ENCODE measurements around the gene TBX2.

TBX2 gene

GRCh38 chr17:61369751-61370150 is 29.9 kb upstream of the TBX2 start:
- DNase-seq: no peak

- DNase-seq: no peak
Observed at GRCh38 chr17:61371179-61371578, 28.5 kb upstream of the TBX2 start.

DNA sequence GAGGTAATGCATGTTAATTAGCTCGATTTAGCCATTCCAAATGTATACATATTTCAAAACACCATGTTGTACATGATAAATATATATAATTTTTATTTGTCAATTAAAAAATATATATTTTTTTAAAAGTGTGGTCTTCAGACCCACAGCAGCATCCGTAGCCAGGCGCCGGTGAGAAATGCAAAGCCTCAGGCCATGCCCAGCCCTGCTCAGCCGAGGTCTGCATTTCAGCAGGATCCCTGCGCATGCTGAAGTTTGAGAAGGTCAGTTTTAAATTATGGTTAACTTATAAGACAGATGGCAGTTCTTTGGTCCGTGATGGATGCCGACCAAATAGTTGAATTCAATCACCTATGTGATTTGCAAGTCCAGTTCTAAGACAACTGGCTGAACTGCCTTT is 28.0 kb upstream of the TBX2 start:
- no peak for DNase-seq

DNA sequence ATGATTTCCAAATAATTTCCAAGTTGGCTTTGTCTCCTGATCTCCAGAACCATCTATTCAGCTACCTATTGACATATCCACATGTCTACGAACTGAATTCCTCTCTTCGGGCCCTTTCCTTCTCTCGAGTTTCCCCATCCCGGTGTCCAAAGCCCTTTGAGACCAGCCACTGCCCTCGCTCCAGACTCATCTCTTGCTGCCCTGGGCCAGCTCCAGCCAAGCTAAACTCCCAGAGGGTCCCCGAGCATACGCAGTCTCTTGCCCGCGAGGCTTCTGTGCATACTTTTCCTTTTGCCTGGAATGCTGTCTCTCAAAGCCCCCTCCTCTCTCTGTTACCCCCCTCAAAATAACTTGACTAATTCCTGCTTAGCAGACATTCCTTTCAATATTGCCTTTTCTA is 27.2 kb upstream of the TBX2 start:
- DNase-seq: no peak

GRCh38 chr17:61376931-61377838 is 22.5 kb upstream of the TBX2 start:
- no peak for DNase-seq

GRCh38 chr17:61378658-61379456 is 20.8 kb upstream of the TBX2 start:
- DNase-seq: no peak

DNA sequence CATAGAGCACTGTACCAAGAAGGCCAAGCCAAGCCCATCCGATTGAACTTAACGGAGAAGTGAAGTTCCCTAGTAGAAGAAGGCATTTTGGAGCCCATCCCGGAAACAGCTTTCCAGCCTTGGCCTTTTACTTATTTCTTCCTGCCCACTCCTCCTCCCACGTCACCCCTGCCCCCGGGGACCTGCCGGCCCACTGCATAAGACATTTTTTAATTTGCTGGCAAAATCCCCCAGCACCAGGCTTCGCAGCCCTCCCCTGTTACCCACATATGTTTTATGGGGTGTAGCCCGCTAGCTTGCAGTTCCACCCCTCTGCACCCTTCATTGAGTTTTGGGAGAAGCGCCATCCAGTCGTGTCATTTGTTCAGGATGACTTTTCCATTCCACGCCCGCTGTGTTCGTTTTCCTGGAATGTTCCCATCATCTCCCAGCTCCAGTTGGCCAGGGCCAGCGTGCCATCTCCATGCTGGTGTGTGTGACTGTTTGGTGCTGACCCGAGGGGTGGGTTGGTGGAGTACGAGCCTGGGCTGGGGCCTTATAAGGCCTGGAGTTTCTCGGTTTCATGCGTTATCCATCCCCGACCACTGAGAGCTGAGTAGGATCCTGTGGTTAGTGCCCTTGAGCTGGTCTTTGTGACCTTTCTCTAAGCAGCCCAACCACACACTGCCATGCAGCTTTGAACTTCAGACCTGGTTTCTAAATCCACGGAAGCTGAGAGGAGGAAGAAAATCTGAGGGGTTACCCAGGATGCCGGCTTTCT is 20.0 kb upstream of the TBX2 start:
- no peak for DNase-seq

- DNase-seq: no peak
Observed at GRCh38 chr17:61380217-61380835, 19.3 kb upstream of the TBX2 start.

- no peak for DNase-seq
Observed at GRCh38 chr17:61380836-61381525, 18.7 kb upstream of the TBX2 start.

GRCh38 chr17:61381537-61381936 is 18.1 kb upstream of the TBX2 start:
- no peak for DNase-seq

DNA sequence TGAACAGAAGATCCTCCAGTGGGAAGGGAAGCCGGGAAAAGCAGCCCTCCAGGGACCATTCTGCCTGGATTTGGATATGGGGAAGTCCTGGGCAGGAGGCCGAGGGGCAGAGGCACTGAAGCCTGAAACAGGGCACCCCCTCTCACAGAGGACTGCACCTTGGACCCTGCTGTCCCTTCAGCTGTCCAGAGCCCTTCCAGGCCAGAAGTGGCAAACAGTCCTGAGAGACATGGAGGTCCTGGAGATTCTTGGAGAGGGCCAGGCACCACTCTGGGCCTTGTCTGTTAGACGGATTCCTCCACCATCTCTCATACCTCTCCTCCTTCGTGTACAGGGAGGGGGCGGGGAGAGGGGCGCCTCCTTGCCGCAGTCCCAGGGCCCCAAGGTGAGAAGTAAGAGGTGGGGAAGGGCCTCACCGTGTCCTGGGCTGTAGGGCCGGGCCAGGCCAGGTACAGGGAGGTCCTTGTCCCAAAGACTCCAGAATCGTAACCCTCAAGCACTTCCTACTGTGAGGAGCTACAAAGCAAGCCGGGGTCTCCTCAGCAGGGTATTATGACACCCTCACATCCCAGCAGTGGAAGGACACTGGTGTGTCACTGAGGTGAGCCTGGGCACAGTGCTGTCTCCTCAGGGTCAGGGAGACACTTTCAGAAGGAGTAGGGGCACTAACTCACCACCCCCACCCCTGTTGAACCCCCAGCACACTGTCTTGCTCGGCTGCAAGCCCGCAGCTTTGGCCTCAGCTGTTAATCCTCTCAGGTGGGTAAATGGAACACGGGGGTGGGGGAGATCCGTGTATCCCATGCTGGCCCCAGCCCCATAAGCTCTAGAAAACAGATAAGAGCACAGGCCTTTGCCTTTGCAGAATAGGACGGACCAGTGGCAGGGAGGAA is 16.6 kb upstream of the TBX2 start:
- no peak for DNase-seq

DNA sequence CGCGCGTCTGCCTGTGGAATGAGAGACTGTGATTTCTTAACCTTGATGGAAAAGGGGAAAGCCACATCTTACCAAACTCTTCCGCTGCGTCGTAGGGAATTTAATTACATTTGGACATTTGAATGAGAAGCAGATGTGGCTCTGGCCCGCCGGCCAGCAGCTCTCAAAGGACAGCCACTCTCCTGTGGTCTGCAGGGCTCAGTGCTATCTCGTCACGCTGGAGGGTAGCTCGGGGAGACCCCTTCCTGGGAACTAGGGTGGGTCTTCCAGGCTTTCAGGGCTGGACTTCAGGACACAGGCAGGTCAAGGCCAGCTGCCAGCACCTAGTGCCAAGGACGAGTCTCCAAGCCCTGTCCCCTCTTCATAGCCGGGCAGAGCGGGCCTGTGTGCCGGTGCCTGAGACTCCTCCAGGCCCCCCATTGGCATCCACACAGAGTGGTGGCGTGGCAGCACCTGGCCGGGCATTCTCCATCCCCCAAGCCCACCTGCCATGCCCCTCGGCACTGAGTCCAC is 15.9 kb upstream of the TBX2 start:
- DNase-seq: no peak

DNA sequence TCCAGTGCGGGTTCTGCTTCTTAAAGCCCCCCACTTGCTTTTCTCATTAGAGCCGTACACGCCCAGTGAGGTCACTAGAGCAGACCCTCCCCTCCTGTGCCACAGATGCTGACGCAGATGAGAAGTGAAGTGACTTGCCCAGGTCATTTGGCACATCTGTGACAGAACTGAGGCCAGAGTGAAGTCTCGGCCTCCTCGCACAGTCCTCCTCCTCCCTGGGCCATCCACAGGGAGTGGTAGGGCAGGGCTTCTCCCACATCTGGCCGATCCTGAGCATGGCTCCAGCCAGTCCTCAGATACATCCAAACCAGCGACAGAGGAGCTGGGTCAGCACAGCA is 15.3 kb upstream of the TBX2 start:
- no peak for DNase-seq

DNA sequence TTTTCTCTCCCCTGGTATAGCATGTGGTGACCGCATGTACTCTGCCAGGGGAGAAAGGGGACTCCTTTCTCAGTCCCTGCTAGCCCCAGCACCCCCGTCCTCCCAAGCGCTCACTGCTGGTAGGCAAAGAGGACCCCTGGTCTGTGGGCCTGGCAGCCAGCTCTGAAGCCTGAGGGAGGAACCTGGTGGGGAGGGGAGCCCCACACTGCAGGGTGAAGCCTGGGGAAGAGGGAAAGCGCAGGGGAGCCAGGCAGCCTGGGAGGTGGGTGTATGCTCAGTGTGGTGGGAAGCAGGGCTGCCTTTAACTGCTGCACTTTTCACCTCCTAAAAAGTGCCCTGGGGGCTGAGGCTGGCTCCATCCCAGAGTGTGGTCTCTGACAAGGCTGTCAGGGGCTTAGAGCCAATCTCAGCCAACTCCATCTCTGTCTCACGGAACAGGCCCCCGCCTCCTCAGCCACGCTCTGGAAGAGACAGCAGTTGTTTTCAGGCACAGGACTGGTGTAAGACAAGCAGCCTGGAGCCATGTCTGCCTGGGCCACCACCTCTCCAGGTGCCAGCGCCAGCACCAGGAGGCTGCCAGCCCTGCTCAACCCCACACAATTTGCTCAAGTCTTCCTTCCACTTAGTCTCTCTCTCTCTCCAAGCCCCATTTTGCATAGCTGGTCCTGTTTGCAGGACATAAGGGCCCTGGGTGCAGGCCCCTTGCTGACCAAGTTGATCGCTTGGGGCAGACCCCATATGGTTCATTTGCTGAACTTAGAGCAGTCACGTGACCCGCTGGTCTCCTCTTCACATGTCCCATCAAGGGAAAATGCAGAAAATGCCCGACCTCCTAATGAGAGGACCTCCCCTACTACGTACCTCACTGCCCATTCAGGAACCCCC is 14.7 kb upstream of the TBX2 start:
- no peak for DNase-seq

DNA sequence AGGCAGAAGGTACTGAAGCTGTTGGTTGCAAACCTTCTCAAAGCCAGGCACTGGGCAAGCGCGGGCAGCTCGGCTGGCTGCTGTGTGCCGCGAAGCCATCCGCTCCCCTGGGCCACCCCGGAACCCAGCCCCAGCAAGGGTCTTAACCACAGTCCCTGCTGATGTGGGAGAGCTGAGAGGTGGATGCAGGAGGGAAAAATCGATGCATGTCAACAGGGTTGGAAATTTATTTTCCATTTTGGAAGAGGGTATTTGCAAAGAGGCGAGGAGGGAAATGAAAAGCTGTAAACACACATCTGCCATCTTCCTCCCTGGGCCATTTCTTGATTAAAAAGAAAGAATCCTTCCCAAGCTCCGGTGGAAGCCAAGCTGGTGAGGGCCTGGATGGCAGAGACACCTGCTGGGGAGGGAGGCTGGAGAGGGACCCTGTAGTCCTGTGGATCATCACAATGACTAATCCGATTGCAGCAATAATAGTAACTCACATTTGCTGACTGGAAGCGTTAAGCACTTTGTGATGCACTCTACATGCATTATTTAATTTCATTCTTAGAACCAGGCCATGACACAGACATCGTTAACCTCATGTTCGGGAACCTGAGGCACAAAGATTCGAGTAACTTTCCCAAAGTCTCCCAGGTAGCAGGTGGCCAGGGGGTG is 13.9 kb upstream of the TBX2 start:
- DNase-seq: no peak

- DNase-seq: no peak
Observed at GRCh38 chr17:61386251-61386650, 13.4 kb upstream of the TBX2 start.

DNA sequence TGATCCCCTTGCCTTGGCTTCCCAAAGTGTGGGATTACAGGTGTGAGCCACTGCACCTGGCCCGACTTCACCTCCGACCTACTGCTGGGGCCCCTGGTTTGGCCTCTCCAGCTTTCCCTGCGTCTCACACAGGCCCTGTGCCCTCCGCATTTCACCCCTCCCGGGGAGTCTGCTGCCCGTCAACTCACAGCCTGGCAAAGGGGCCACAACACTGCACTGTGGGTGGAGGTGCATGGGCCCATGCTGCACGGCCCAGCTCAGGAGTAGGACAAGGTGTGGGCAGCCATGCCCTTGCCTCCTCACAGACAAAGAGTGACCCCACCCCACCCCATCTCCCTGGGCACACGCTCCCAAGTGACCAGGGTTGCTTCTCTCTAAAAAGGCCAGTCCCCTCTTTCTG is 12.6 kb upstream of the TBX2 start:
- DNase-seq: no peak

DNA sequence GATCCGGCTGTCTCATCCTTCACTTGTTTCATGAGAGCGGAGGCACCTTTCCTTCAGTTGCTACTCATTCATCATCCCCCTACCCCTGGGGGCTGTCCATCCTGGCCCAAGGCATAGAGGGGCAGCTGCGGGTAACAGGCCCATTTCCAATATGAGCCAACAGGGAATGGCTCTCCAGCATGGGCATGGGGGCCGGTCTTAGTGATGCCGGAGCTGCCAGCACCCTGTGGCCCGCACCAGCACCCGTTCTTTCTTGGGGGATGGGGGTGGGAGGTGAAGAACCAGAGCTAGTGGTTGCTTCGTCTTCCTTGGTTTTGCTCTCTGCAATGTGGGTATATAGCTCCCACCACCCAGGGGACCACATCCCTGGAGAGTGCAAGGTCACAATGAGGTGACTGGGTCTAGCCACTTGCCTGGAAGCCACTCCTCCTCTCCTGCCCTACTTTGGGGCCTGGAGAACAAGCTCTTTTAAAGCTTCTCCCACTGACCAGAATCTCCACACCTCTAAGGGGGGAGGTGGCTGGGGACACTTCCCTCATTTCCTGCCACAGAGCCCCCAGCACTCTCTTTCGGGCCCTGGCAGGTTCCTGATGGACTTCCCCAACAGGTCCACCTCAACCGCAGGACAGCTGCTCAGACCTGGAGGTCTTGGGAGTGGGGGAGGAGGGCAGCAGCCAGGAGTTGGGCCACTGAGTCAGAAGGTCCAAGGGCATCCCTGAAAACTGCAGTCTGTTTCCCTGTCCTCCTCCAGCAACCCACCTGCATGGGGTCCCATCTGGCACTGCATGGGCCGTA is 11.9 kb upstream of the TBX2 start:
- DNase-seq: no peak
